Lung (tissue), 12 donors: Measurements from ENCODE around the gene SUSD1. TPM values are rescaled to one million over a fixed set of nuclear protein-coding genes. Genes with fewer than 3 reads are reported as not detected.
A peak's percentile ranks its signal among the peaks of the same experiment; 100 is the strongest.

Source experiments
- ATAC-seq: fragments of 200-7000 bp; cut with Tn5 transposase; one replicate; pipeline ENCODE4 v1.9.1; 2020; ENCODE audit warnings: moderate number of reproducible peaks; ENCODE audit not compliant: insufficient read depth, low FRiP score
- DNase-seq, 3 donors: peaks; one replicate each; pipeline ENCODE4 v3.0.0-alpha.2; 2013 to 2017
- H3K27ac ChIP-seq, 2 donors: one replicate each; pipeline ENCODE4 v1.5.1; 2013; ENCODE audit warnings: mild to moderate bottlenecking in 2 of 2, moderate library complexity in 2 of 2, control low read depth in 1 of 2, inconsistent platforms in 1 of 2, low read depth in 1 of 2, low read length in 1 of 2
- H3K27me3 ChIP-seq, 3 donors: one replicate each; pipeline ENCODE4 v1.5.1; 2013; ENCODE audit warnings: low read length in 2 of 3; ENCODE audit not compliant: control insufficient read depth in 3 of 3, insufficient read depth in 3 of 3
- H3K36me3 ChIP-seq, 4 donors: one replicate each; pipeline ENCODE4 v1.5.1; 2013; ENCODE audit warnings: low read length in 4 of 4, mild to moderate bottlenecking in 1 of 4, moderate library complexity in 1 of 4; ENCODE audit not compliant: control insufficient read depth in 4 of 4, insufficient read depth in 4 of 4
- H3K4me1 ChIP-seq, 5 donors: one replicate each; pipeline ENCODE4 v1.5.1; 2013; ENCODE audit warnings: low read length in 5 of 5, mild to moderate bottlenecking in 2 of 5, moderate library complexity in 1 of 5; ENCODE audit not compliant: control insufficient read depth in 5 of 5, insufficient read depth in 5 of 5
- H3K4me3 ChIP-seq: one replicate; pipeline ENCODE4 v1.5.1; 2013; ENCODE audit warnings: mild to moderate bottlenecking, control low read depth, moderate library complexity
- H3K9ac ChIP-seq, 2 donors: one replicate each; pipeline ENCODE4 v1.5.1; 2013; ENCODE audit warnings: low read length in 2 of 2, control low read depth in 1 of 2; ENCODE audit not compliant: insufficient read depth in 1 of 2
- H3K9me3 ChIP-seq, 4 donors: one replicate each; pipeline ENCODE4 v1.5.1; 2013; ENCODE audit warnings: low read length in 3 of 4, mild to moderate bottlenecking in 1 of 4, moderate library complexity in 1 of 4; ENCODE audit not compliant: control insufficient read depth in 4 of 4, insufficient read depth in 3 of 4
- WGBS, 2 donors: extraction: QIAGEN DNeasy Blood & Tissue Kit; methylation state at CpG; one replicate each; pipeline ENCODE4 v1.1.7; 2013; 5-methylcytosine and 5-hydroxymethylcytosine counted together
- polyA plus RNA-seq, 2 donors: library from polyadenylated mRNA; stranded (reverse); fragments of 200-250 nt; gene quantifications; one replicate each; pipeline ENCODE4 v1.2.1, GENCODE V29; 2013
- total RNA-seq, 2 donors: library from RNA; depleted of rRNA in 1 of 2; stranded (reverse); fragments of >200 nt in 1 of 2; gene quantifications; one replicate each; pipeline ENCODE4 v1.2.1, GENCODE V29; 2014 to 2021
- TF ChIP-seq, protein P1 (sequence below): IDR thresholded peaks from 2 replicates; pipeline ENCODE4 v1.5.1; 2012; ENCODE audit warnings: mild to moderate bottlenecking; ENCODE audit errors: control extremely low read depth, extremely low read depth
- donor health status: control.
- donor health status: control.
- donor health status: Bipolar disorder and iron deficiency.
- donor health status: healthy.
- donor health status: DM: yes; HTN: yes; CAD: no.

Gene SUSD1
- total and polyA plus RNA-seq, 4 donors: 4.4 to 26.6 (median 21.1) TPM

DNA sequence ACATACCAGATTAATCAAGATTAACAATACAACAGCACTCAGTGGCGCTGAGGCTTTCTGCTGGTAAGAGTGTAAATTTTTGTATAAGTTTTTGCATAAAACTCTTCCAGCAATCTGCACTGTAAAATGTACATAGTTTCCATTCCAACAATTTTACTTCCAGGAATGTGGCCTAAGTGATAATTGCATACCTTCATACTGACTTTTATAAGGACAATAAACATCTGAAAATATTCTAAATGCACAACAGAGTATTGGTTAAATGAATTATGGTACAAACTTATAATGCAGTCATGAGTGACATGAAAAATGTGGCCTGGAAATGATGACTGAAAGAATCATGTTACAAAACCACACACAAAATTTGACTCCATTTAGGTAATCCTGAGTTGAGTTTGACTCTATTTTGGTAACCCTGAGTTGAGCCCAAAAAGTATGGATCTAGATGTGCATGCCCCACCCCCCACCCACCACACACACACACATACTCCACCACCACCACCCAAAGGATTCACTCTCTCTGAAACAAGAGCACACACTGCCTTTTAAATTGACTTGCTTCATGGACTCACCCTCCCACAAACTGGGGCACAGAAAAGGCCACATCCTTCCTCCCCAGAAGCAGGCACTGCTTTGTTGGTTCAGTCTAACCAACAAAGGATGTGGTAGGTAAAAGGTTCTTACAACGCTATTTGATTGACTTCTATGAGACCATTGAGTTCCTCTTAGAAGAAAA lies 137.6 kb downstream of the SUSD1 start:
- TF ChIP-seq, protein P1, sequence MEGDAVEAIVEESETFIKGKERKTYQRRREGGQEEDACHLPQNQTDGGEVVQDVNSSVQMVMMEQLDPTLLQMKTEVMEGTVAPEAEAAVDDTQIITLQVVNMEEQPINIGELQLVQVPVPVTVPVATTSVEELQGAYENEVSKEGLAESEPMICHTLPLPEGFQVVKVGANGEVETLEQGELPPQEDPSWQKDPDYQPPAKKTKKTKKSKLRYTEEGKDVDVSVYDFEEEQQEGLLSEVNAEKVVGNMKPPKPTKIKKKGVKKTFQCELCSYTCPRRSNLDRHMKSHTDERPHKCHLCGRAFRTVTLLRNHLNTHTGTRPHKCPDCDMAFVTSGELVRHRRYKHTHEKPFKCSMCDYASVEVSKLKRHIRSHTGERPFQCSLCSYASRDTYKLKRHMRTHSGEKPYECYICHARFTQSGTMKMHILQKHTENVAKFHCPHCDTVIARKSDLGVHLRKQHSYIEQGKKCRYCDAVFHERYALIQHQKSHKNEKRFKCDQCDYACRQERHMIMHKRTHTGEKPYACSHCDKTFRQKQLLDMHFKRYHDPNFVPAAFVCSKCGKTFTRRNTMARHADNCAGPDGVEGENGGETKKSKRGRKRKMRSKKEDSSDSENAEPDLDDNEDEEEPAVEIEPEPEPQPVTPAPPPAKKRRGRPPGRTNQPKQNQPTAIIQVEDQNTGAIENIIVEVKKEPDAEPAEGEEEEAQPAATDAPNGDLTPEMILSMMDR: no peak
- Histone ChIP-seq H3K27ac (no peak overlapping the region), H3K4me3 (no peak overlapping the region), H3K36me3 (peaks cover 0 to 9% (median 2%) of the 10 kb centered on the region in 4 donors), H3K9ac (no peak overlapping the region), H3K9me3 (no peaks in the 10 kb centered on the region), H3K4me1 (peaks cover 0 to 6% (median 0%) of the 10 kb centered on the region in 5 donors), H3K27me3 (no peaks in the 10 kb centered on the region)
- WGBS, 2 donors: 54 to 67% methylated on average over 2 of the region's 2 CpGs
- DNase-seq (no peak), ATAC-seq (no peak)

DNA sequence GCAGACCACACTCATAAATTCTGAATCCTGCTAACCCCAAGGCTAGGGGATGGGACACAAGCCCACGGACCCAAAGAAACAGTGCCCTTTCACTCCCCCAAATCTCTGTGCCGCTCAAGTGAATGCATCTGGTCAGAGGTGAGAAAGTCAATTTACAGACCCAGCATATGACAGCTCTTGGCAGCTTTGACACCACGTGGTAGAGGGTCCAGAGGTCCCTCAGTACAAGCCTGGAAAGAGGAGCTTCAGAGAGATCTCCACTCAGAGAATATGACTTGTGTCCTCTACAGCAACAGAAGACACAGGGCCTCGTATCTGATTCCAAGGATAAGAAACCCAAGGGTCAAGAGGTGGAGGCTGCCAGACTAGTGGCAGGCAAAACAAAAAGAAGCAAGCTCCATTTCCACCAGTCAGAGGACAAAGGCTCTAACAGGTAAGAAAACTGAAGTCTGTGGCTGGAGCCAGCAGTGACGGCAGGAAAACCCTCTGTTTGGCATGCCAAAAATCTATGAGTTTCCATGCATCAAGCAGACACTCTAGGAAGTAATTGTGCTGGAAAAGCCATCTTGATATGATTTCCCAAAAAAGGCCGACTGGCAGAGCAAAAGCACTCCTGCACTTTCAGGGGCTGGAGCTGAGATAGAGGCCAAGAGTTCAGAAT lies 139.8 kb downstream of the SUSD1 start:
- DNase-seq: no peak
- H3K9me3 ChIP-seq: no peaks in the 10 kb centered on the region
- no peak overlapping the region for H3K9ac ChIP-seq
- ATAC-seq: no peak
- H3K36me3 ChIP-seq: peaks cover 0 to 6% (median under 1%) of the 10 kb centered on the region in 4 donors
- no peaks in the 10 kb centered on the region for H3K27me3 ChIP-seq
- H3K27ac ChIP-seq: peak overlapping the region in 1 of 2 donors; percentile 7
- 85 to 88% methylated on average over 6 of the region's 6 CpGs for WGBS, 2 donors
- H3K4me3 ChIP-seq: no peak overlapping the region
- H3K4me1 ChIP-seq: peaks cover 0 to 2% (median 0%) of the 10 kb centered on the region in 5 donors
- TF ChIP-seq, protein P1: no peak

DNA sequence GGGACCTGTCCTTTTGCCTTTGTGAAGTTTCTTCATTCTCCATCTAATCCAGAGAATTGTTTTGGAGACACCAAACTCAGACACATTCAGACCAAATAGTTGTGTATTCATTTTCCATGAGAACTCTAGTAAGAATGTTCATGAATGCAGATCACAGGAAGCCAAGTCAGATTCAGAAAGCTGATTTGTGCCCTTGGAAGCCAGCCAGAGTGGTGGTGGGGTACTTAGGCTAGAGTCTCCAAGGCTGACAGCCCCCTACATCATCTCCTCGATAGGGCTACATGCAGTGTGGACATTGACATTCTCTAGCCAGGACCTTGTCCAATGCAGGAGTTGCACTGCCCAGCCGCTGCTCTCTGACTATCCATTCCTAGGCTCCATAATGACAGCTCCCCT lies 140.9 kb downstream of the SUSD1 start:
- Histone ChIP-seq H3K9ac (no peak overlapping the region), H3K4me1 (peaks cover 0 to 2% (median 0%) of the 10 kb centered on the region in 5 donors), H3K36me3 (no peaks in the 10 kb centered on the region), H3K27me3 (no peaks in the 10 kb centered on the region), H3K9me3 (no peaks in the 10 kb centered on the region), H3K4me3 (no peak overlapping the region), H3K27ac (no peak overlapping the region)
- ATAC-seq (no peak), DNase-seq (no peak)
- WGBS, 2 donors: 85 to 88% methylated on average over 2 of the region's 2 CpGs
- TF ChIP-seq, protein P1: no peak
